Keratinocyte (primary cell): ENCODE data around the gene WASF1. TPM values are rescaled to one million over a fixed set of nuclear protein-coding genes. Genes with fewer than 3 reads are reported as not detected.

Experiments
- DNase-seq: peaks from one replicate; pipeline ENCODE4 v3.0.0-alpha.2; 2011; ENCODE audit warnings: low read depth, missing footprints, low spot score
- FAIRE-seq: peaks from 2 replicates; lab custom pipeline; 2011; peaks lifted over from hg19 to GRCh38; lab: Jason Lieb, UNC
- H2AFZ ChIP-seq: 2 replicates; pipeline ENCODE4 v1.6.0; 2012; ENCODE audit warnings: low read length, control low read depth, inconsistent platforms; ENCODE audit not compliant: control insufficient read depth
- H3K27ac ChIP-seq: 2 replicates; pipeline ENCODE4 v1.5.1; 2011; ENCODE audit warnings: low read length; ENCODE audit not compliant: control insufficient read depth, insufficient read depth
- H3K27me3 ChIP-seq: 3 replicates; pipeline ENCODE4 v1.6.0; 2011; ENCODE audit warnings: low read length; ENCODE audit not compliant: control insufficient read depth, insufficient read depth; ENCODE audit errors: extremely low read depth
- H3K36me3 ChIP-seq, 2 experiments: 2 replicates in 1 of 2; 3 replicates in 1 of 2; pipeline ENCODE4 v1.5.1; 2011; ENCODE audit warnings: low read length in 2 of 2, mild to moderate bottlenecking in 1 of 2; ENCODE audit not compliant: control insufficient read depth in 2 of 2, insufficient read depth in 2 of 2; ENCODE audit errors: extremely low read depth in 1 of 2
- H3K4me1 ChIP-seq: 3 replicates; pipeline ENCODE4 v1.5.1; 2011; ENCODE audit warnings: low read length; ENCODE audit not compliant: control insufficient read depth, insufficient read depth; ENCODE audit errors: extremely low read depth
- H3K4me2 ChIP-seq: 3 replicates; pipeline ENCODE4 v1.6.0; 2011; ENCODE audit warnings: low read depth, low read length; ENCODE audit not compliant: control insufficient read depth, insufficient read depth; ENCODE audit errors: extremely low read depth
- H3K4me3 ChIP-seq, 3 experiments: fragments of 200-600 bp in 1 of 3; sonication (generic) in 1 of 3; 2 replicates in 2 of 3; 3 replicates in 1 of 3; pipeline ENCODE4 v1.5.1; 2011 to 2016; ENCODE audit warnings: low read length in 3 of 3, mild to moderate bottlenecking in 3 of 3, control low read depth in 2 of 3, inconsistent platforms in 1 of 3, low read depth in 1 of 3, mixed read lengths in 1 of 3, mixed run types in 1 of 3, moderate library complexity in 1 of 3; ENCODE audit not compliant: control insufficient read depth in 2 of 3, insufficient read depth in 2 of 3; ENCODE audit errors: extremely low read depth in 1 of 3
- H3K79me2 ChIP-seq: 2 replicates; pipeline ENCODE4 v1.6.0; 2012; ENCODE audit warnings: low read length; ENCODE audit not compliant: control insufficient read depth, insufficient read depth
- H3K9ac ChIP-seq: 3 replicates; pipeline ENCODE4 v1.6.0; 2011; ENCODE audit warnings: low read length; ENCODE audit not compliant: control insufficient read depth, insufficient read depth; ENCODE audit errors: extremely low read depth
- H3K9me1 ChIP-seq: 3 replicates; pipeline ENCODE4 v1.6.0; 2011; ENCODE audit warnings: low read length; ENCODE audit not compliant: control insufficient read depth, insufficient read depth; ENCODE audit errors: extremely low read depth
- H3K9me3 ChIP-seq: 2 replicates; pipeline ENCODE4 v1.5.1; 2012; ENCODE audit warnings: low read depth, low read length; ENCODE audit not compliant: control insufficient read depth
- H4K20me1 ChIP-seq: 3 replicates; pipeline ENCODE4 v1.6.0; 2011; ENCODE audit warnings: low read length; ENCODE audit not compliant: control insufficient read depth, insufficient read depth; ENCODE audit errors: extremely low read depth
- CTCF ChIP-seq, 3 experiments: IDR thresholded peaks in 1 of 3; conservative IDR thresholded peaks in 1 of 3; optimal IDR thresholded peaks in 1 of 3; 2 replicates in 2 of 3; 3 replicates in 1 of 3; pipeline versions ENCODE3 to v1.5.1; 2011; ENCODE audit warnings: low read length in 3 of 3, mild to moderate bottlenecking in 3 of 3, moderate library complexity in 2 of 3, control low read depth in 1 of 3, inconsistent platforms in 1 of 3; ENCODE audit not compliant: insufficient read depth in 2 of 3; ENCODE audit errors: extremely low read depth in 1 of 3
- EZH2 ChIP-seq: IDR thresholded peaks from one replicate; pipeline ENCODE4 v1.6.1; 2012; ENCODE audit warnings: inconsistent platforms, mild to moderate bottlenecking, low read length, moderate library complexity
- dilution Hi-C: fragments of 300-500 bp; cut with MboI; formaldehyde crosslinking; loops from one replicate; pipeline ENCODE4 v1.7.0; 2020; ENCODE audit warnings: low sequenced_read_pairs; ENCODE audit not compliant: extremely low pct_ligation_motif_present
- polyA plus RNA-seq, 5 experiments: library from polyadenylated mRNA; depleted of rRNA in 3 of 5; stranded (reverse) in 3 of 5; stranded (forward) in 1 of 5; unstranded in 1 of 5; fragments of >200 nt; gene quantifications; 1 replicate in 1 of 5; 2 replicates in 3 of 5; 3 replicates in 1 of 5; pipeline versions ENCODE4 v1.2.1 to v1.2.3, GENCODE V29; 2011 to 2012; ENCODE audit warnings: missing spikeins in 2 of 5, low read depth in 1 of 5, low replicate concordance in 1 of 5

WASF1 gene
- polyA plus RNA-seq, 1 donor (not counting 4 experiments of a cell fraction or from before 2014, with no cell fraction given): 20.9 TPM

GRCh38 chr6:110089323-110089722, 90.1 kb downstream of the WASF1 start:
- Histone ChIP-seq H3K79me2 (no peaks in the 10 kb centered on the region), H3K9me1 (no peaks in the 10 kb centered on the region), H3K9me3 (no peaks in the 10 kb centered on the region), H3K4me1 (peaks cover 4% of the 10 kb centered on the region), H3K27me3 (no peaks in the 10 kb centered on the region), H3K36me3 (no peaks in the 10 kb centered on the region), H4K20me1 (no peaks in the 10 kb centered on the region), H2AFZ (no peak overlapping the region), H3K9ac (no peak overlapping the region), H3K4me2 (no peak overlapping the region), H3K27ac (no peak overlapping the region), H3K4me3 (no peak overlapping the region)
- TF ChIP-seq EZH2 (no peak), CTCF (optimal IDR thresholded peaks at IDR 0.05 in 1 of 3, IDR thresholded peaks at IDR 0.05 in 1 of 3, conservative IDR thresholded peaks at IDR 0.05 in 1 of 3; ENCODE audit: extremely low read depth in 1 of 3, insufficient read depth in 2 of 3, low read length in 3 of 3) (no peak)
- dilution Hi-C loops: no loop called here
- FAIRE-seq: no peak
- no peak for DNase-seq

GRCh38 chr6:110085285-110085684, 94.2 kb downstream of the WASF1 start:
- no peaks in the 10 kb centered on the region for H3K9me3 ChIP-seq
- no peaks in the 10 kb centered on the region for H3K4me1 ChIP-seq
- no peaks in the 10 kb centered on the region for H3K9me1 ChIP-seq
- no peak overlapping the region for H2AFZ ChIP-seq
- no peaks in the 10 kb centered on the region for H3K36me3 ChIP-seq
- no peaks in the 10 kb centered on the region for H4K20me1 ChIP-seq
- no peak overlapping the region for H3K9ac ChIP-seq
- H3K27ac ChIP-seq: no peak overlapping the region
- DNase-seq: no peak
- no peaks in the 10 kb centered on the region for H3K27me3 ChIP-seq
- dilution Hi-C loops: no loop called here
- H3K79me2 ChIP-seq: no peaks in the 10 kb centered on the region
- no peak for TF ChIP-seq EZH2
- TF ChIP-seq CTCF (optimal IDR thresholded peaks at IDR 0.05 in 1 of 3, IDR thresholded peaks at IDR 0.05 in 1 of 3, conservative IDR thresholded peaks at IDR 0.05 in 1 of 3; ENCODE audit: extremely low read depth in 1 of 3, insufficient read depth in 2 of 3, low read length in 3 of 3): no peak
- no peak overlapping the region for H3K4me2 ChIP-seq
- peak; percentile 79 for FAIRE-seq
- no peak overlapping the region for H3K4me3 ChIP-seq
